Lower lobe of right lung (tissue), 2 donors: ENCODE data around the gene DUSP6. TPM values are rescaled to one million over a fixed set of nuclear protein-coding genes. Genes with fewer than 3 reads are reported as not detected.
A peak's percentile ranks its signal among the peaks of the same experiment; 100 is the strongest.

ENCODE experiments used
- ATAC-seq, 2 donors: fragments of 200-7000 bp; cut with Tn5 transposase; one replicate each; pipeline ENCODE4 v1.9.1; 2020 to 2022; ENCODE audit warnings: mild to moderate bottlenecking in 2 of 2, moderate library complexity in 2 of 2
- DNase-seq: peaks from one replicate; pipeline ENCODE4 v3.0.0-alpha.2; 2020
- H3K27ac ChIP-seq: fragments of 200-600 bp; one replicate; pipeline ENCODE4 v1.8.0; 2022
- H3K27me3 ChIP-seq: fragments of 200-600 bp; one replicate; pipeline ENCODE4 v1.8.0; 2022; ENCODE audit warnings: low read depth
- H3K36me3 ChIP-seq: fragments of 200-600 bp; one replicate; pipeline ENCODE4 v1.8.0; 2022; ENCODE audit warnings: mild to moderate bottlenecking
- H3K4me1 ChIP-seq: fragments of 200-600 bp; one replicate; pipeline ENCODE4 v1.8.0; 2022
- H3K4me3 ChIP-seq: fragments of 200-600 bp; one replicate; pipeline ENCODE4 v1.8.0; 2022; ENCODE audit warnings: mild to moderate bottlenecking
- H3K9me3 ChIP-seq: fragments of 200-600 bp; one replicate; pipeline ENCODE4 v1.8.0; 2022
- intact Hi-C: fragments of 100-400 bp; cut with DNase I; formaldehyde crosslinking; loops from one replicate; pipeline ENCODE4 v1.11.0; 2022
- total RNA-seq: library from RNA; stranded (reverse); fragmentation: NEBNext Ultra II Directional; extraction: Animal tissue kit (Norgen Biotek cat#: 25700); gene quantifications from one replicate; pipeline ENCODE4 v1.2.1, GENCODE V29; 2021
- TF ChIP-seq, protein P1 (sequence below): fragments of 200-600 bp; IDR thresholded peaks from one replicate; pipeline ENCODE4 v1.8.0; 2022; ENCODE audit warnings: antibody characterized with exemption, mild to moderate bottlenecking
- donor health status: DM: no; HTN: yes; CAD: no; lungs with severe emphysema.

Gene DUSP6
- total RNA-seq, 1 donor from 2014 or later, result 196 TPM

DNA sequence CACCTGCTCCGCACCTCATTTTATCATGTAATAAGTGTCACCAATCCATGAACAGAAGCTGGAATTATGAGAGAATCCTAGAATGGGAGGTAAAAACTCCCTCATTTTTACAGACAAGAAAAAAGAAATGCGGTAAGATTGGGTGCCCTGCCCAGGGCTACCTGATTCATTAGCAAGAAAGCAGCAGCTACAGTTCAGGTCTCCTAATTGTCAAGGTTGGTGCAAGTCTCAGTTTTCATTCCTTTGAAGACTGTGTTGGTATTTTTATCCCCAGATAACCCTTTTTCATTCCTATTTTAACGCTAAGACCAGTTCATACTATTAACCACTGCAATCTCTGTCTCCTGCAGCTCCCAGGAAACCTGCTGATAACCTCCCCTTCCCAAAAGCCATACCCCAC lies 6.9 kb downstream of the DUSP6 start:
- peaks cover 30% of the 10 kb centered on the region for H3K36me3 ChIP-seq
- DNase-seq, result no peak
- no peaks in the 10 kb centered on the region for H3K9me3 ChIP-seq
- peaks cover 52% of the 10 kb centered on the region for H3K4me1 ChIP-seq
- peak overlapping the region; percentile 99 for H3K27ac ChIP-seq
- intact Hi-C loops, result no loop called here
- TF ChIP-seq, protein P1, sequence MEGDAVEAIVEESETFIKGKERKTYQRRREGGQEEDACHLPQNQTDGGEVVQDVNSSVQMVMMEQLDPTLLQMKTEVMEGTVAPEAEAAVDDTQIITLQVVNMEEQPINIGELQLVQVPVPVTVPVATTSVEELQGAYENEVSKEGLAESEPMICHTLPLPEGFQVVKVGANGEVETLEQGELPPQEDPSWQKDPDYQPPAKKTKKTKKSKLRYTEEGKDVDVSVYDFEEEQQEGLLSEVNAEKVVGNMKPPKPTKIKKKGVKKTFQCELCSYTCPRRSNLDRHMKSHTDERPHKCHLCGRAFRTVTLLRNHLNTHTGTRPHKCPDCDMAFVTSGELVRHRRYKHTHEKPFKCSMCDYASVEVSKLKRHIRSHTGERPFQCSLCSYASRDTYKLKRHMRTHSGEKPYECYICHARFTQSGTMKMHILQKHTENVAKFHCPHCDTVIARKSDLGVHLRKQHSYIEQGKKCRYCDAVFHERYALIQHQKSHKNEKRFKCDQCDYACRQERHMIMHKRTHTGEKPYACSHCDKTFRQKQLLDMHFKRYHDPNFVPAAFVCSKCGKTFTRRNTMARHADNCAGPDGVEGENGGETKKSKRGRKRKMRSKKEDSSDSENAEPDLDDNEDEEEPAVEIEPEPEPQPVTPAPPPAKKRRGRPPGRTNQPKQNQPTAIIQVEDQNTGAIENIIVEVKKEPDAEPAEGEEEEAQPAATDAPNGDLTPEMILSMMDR, result no peak
- ATAC-seq, result no peak
- H3K4me3 ChIP-seq, result no peak overlapping the region
- H3K27me3 ChIP-seq, result no peaks in the 10 kb centered on the region

DNA sequence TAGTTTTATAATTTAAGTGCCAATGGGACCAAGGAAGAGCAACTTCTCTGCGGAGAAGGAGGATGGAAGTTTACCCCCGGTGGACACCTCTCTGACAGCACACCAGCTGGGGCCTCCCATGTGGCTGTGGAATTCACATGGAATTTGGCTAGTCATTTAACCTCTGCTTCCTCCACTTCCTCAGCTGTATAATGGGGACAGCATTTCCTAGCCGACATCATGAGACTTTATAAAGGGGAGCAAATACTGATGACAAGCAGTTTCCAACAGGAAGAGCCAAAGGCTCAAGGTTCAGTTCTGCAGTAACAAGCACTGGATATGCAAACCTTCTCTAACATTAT lies 7.5 kb downstream of the DUSP6 start:
- no peak for ATAC-seq
- no peak for DNase-seq

DNA sequence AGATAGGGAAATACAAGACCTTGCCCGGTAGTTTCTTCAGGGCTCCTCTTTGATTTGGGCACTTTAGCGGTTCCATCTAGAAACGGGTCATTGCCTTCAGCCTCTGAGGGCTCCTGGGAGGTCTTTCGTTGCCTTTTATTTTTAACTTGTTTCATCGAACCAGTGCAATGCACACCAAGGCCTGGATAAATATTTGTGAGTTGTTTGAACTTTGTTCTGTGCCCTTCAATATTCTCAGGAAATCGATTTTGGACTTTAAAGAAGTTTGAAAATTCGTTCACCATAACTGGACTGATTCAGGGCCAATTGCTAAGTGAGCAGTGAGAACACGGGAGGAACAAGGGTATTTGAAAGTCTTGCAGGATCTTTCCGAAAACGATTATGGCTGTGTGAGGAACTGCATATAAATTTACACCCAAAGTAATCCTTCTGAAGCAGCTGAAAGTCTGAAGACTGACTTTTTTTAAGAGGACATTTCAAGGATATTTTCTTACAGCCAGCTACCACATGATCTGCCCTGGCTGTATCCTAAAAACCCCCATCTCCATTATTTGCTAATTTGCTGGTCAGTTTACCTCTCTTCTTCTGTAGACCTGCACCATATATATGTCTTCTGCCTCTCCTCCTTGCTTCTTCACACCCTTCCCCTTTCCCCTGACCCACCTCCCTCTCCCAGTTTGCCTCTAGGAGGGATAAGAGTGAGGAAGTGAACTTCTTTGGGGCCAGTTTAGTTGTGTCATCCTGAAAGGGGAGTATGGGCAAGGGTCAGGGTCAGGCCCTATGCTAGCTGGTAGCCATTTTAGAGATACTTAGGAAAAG lies 8.0 kb downstream of the DUSP6 start:
- TF ChIP-seq, protein P1, result no peak
- Histone ChIP-seq H3K4me1 (peaks cover 51% of the 10 kb centered on the region), H3K27me3 (no peaks in the 10 kb centered on the region), H3K27ac (no peak overlapping the region), H3K9me3 (no peaks in the 10 kb centered on the region), H3K36me3 (peaks cover 21% of the 10 kb centered on the region), H3K4me3 (no peak overlapping the region)
- intact Hi-C loops, result no loop called here
- ATAC-seq (no peak), DNase-seq (no peak)

More for the DNA sequence above, 7.5 kb downstream of the DUSP6 start:
- no peak overlapping the region for H3K27ac ChIP-seq
- TF ChIP-seq, protein P1, result no peak
- H3K4me3 ChIP-seq, result no peak overlapping the region
- H3K36me3 ChIP-seq, result peaks cover 26% of the 10 kb centered on the region
- intact Hi-C loops, result no loop called here
- no peaks in the 10 kb centered on the region for H3K9me3 ChIP-seq
- H3K4me1 ChIP-seq, result peaks cover 52% of the 10 kb centered on the region
- no peaks in the 10 kb centered on the region for H3K27me3 ChIP-seq

DNA sequence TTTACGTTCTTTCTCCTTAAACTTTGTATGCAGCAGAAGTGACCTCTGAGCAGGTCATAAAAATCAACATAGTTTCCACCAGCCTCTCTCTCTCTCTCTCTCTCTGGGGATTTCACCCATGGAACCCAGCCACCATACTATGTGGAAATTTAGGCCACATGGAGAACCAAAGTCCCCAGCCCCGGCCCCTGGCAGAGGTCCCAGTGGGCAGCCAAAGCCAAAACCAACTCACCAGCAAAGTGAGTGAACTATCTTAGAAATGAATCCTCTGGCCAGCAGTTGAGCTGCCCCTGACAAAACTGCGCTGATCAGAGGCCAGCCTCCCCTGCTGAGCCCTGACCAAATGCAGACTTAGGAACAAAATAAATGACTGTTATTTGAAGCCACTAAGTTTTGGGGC lies 9.2 kb downstream of the DUSP6 start:
- ATAC-seq, result no peak
- intact Hi-C loops, result no loop called here

DNA sequence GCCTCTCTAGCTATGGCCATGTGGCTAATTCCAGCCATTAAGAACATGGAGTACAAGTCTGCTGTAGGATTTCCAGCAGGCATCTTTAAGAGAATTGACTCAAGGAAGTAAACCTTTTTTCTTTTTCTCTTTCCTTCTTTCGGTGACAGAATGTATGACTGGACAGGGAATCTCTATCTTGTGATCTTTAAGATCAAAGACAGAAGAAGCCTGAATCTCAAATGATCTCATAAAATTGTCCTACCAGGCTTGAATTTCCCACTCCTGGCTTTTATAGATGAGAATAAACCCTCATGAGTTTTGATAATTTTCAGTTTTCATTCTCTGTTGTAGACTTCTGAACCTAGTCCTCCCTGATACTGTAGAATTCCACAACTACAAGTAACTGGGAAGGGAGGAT lies 11.4 kb downstream of the DUSP6 start:
- no peaks in the 10 kb centered on the region for H3K36me3 ChIP-seq
- ATAC-seq (no peak), DNase-seq (no peak)
- intact Hi-C loops, result no loop called here
- no peak overlapping the region for H3K4me3 ChIP-seq
- H3K9me3 ChIP-seq, result no peaks in the 10 kb centered on the region
- TF ChIP-seq, protein P1, result no peak
- peak overlapping the region; percentile 16 for H3K27ac ChIP-seq
- H3K27me3 ChIP-seq, result no peaks in the 10 kb centered on the region
- peaks cover 18% of the 10 kb centered on the region for H3K4me1 ChIP-seq

More for the DNA sequence above, 9.2 kb downstream of the DUSP6 start:
- H3K27ac ChIP-seq, result no peak overlapping the region
- no peaks in the 10 kb centered on the region for H3K27me3 ChIP-seq
- no peak for DNase-seq
- TF ChIP-seq, protein P1, result no peak
- H3K9me3 ChIP-seq, result no peaks in the 10 kb centered on the region
- peaks cover 9% of the 10 kb centered on the region for H3K36me3 ChIP-seq
- peaks cover 40% of the 10 kb centered on the region for H3K4me1 ChIP-seq
- no peak overlapping the region for H3K4me3 ChIP-seq
